GM21717 (cell line): ENCODE measurements around the gene OGG1.
"Not testable (repeated sequence)": the region's sequence is repeated elsewhere in the genome, so short reads cannot be mapped to it uniquely, and the experiment has no call there.

Source experiments
- ATAC-seq: cut with Tn5 transposase; IDR thresholded peaks from one replicate; pipeline ENCODE4 v1.9.1; 2021; ENCODE audit warnings: mild to moderate bottlenecking, moderate library complexity; ENCODE audit not compliant: unreplicated experiment

OGG1 gene

DNA sequence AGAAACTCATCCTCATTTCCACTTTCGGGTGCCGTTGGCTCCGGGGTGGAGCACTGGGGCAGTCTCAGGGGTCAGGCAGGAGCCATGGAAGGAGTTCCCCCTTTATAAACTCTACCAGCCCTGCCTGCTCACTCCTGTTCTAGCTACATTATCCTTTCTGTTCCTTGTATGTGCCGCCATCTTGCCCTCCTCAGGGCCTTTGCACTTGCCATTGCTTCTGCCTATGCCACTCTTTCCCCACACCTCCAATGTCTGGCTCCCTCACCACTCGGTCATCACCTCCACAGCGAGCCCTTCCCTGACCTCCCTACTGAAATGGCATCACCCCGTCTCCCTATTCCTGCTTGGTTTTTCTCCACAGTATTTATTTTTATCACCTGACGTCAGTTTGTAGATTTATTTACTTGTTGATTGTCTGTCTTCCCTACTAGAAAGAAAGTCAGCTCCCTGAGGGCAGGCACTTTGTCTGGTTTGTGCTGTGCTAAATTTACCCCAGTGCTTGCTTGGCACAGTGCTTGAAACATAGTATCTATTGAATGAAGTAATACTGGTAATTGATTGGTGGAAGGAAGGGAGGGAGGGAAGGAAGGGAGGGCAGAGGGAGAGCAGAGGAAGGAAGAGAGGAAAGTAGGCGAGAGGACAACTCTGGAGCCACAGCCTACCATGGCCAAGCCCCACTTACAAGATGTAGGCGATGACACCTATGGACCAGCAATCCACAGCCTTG, 11.2 kb downstream of the OGG1 start:
- no peak for ATAC-seq

DNA sequence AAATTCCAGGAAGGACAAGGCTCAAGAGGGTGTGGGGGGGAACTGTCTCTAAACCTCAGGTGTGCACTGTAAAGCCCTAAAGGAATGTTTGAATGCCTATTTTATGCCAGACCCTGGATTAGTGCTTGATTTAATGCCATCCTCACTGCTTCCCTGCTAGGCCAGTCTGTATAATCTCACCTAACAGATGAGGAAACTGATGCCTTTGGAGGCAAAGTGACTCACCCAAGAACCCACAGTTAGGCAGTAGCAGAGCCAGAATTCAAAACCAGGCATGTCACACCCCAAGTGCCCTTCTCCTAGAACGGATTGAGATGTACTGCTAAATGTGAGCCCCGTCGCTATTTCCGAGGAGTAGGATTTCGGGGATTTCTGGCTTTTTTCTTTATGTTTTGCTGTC, 12.2 kb downstream of the OGG1 start:
- no peak for ATAC-seq

DNA sequence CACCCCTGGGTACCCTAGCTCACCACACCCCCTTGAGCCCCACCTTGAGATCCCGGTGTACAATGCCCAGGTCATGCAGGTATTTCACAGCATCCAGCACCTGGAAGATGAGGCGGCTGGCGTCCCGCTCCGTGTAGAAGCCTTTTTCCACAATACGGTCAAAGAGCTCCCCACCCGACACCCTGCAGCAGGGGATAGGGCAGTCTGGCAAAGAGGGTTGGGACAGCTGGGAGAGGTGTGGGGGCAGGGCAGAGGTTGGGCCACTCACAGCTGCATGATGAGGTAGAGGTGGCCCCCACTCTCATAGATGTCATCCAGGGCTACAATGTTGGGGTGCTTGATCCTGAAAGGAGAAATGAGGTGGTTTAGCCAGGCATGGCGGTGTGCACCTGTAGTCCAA, 13.1 kb downstream of the OGG1 start:
- no peak for ATAC-seq

DNA sequence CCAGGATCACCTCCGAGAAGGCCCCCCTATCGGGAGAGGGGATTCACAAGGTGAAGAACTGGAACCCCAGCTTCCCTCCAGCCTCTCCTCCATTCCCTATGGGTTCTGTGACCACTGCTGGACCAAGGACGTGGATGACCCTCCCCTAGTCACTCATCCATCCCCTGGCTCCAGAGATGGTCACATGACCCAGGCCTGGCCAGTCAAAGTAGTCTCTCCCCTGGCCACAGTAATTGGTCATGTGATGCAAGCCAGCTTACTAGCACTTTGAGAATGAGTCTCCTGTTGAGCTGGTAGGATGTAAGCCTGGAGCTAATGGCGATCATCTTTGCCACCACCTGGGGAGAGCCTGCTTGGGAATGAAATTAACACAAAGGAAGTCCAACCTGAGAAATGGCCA, 16.1 kb downstream of the OGG1 start:
- no peak for ATAC-seq

DNA sequence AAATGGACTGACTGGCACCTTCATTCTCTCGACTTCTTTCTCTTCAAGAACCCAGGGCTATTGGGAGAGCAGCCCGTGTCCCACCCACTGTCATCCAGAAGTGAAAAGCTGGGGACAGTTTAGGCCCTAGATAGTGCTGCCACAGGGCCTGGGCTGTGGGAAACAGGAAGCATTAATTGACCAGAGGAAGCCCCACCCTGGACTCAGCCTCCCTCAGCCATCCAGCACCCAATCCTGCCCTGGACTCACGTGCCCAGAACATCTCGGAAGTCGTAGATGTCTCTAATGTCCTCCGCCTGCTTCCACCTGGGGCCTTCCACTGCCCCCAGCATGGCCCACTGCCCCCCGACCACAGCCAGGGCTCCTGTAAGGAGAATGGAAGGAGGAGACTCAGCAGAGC, 17.7 kb downstream of the OGG1 start:
- no peak for ATAC-seq

DNA sequence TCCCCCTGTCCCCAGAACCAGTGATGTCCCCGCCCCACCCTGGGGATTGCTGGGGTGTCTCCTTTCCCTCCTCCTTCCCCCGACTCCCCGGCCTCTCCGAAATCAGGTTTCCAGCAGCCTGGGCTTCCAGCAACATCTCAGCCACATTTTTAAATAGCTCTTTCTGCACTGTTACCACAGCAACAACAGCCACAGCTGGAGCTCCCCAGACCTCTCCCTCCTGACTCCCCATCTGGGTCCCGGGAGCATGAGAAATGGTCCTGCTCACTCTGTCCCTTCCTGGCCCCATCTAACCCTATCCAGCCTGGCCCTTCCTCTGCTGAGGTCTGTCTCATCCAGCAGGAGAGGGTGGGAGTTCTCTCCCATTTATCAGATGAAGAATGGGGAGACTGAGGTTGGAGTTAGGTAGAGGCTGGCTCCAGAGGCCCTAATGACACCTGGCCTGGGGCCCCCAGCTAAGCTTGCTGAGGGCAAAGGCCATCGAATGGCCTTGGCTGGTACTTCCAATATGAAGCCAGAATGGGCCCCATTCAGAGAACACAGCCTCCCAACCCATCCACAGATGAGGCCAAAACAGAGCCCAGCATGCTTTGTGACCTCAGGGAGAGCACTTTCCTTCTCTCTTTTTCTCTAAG, 18.5 kb downstream of the OGG1 start:
- no peak for ATAC-seq

DNA sequence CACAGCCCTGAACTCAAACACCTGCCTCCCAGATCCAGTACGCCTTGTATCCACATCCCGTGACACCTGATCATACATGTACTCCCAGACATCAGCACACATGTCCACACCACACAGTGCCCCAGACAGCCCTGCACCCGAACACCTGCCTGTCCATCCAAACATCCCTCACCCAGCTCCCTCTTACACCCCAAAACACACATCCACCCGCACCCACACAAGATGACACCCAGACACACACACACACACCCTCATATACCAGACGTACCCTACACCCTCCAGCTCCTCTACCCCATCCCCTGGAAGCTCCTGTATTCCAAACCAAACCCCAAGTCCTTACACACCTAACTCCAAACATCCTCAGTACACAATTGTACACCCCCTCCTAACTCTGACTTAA, 19.3 kb downstream of the OGG1 start:
- no peak for ATAC-seq

DNA sequence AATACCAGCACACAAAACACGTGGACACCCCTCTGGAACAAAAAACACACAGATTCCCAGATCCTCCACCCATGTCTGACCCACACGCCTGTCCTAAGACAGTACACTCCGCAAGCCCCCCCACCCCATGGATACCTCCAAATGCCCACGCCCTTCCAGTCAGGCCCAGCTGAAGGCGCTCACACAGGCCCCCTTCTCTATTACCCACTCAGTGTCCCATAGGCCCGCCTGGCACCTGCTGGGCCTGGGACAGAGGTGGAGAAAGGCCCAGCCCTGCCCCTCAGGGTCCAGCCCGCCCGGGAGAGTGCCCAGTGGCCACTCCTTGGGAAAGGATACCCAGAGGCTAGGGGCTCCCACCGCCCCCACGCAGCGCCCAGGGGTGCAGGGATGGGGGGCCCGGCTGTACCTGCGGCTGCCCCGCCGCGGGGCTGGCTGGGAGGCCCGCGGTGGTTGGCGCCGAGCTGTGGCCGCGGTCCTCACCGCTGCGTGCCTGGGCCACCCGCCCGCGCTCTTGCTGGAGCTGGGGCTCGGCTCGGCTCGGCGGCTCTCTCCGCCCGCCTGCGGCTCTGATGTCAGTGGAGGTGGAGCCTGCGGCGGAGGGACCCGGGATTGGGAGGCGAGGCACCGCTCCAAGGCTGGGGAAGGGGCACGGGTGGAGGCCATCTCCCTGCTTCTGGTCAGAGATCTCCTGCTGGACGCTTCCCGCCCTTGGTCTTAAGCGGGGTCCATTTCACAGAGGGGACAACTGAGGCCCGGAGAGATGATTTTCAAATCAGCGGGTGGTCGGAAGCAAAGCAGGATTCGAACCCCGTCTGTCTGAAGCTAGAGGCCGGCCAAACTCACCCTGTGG, 19.9 kb downstream of the OGG1 start, which contains the start of gene CAMK1:
Gene CAMK1, minus strand, starts transcription at position 522 of the 850 bp plus-strand sequence. CDS start 2,198 bp downstream, outside the sequence.
- peak; percentile 58 for ATAC-seq

DNA sequence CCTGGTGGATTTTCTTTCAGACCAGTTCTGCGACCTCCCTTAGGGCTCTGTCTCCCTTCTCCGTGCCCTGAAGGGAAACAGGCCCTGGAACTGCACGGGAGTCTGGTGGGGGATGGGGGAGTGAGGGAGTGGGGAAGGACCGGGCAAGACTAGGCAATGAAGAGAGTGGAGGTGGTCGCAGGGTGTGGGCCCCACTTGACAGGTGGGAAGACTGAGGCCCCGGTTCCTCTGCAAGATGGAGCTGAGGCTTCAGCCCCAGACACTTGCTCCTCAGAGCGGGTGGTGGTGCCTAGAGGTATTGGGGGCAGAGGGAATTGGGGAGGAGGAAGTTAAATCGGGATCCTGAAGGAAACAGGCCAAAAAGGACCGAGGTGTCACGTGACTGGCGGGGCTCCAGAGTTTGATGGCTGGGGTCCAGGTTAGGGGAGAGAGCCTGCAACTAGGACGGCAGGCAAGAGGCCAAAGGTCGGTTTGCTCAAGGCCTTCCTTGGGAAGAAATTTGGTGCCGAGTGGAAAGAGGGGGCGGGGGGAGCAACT, 20.6 kb downstream of the OGG1 start:
- ATAC-seq: no peak

DNA sequence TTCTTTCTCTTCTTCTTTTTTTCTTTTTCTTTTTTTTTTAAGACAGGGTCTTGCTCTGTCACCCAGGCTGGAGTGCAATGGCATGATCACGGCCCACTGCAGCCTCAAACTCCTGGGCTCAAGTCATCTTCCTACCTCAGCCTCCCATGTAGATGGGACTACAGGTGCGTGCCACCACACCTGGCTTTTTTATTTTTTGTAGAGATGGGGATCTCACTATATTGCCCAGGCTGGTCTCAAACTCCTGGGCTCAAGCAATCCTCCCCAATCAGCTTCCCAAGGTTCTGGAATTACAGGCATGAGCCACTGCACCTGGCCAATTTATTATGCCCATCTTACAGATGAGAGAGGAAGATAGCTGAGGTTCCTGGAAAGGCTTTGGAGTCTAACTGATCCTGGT, 21.3 kb downstream of the OGG1 start:
- not testable (repeated sequence) for ATAC-seq

DNA sequence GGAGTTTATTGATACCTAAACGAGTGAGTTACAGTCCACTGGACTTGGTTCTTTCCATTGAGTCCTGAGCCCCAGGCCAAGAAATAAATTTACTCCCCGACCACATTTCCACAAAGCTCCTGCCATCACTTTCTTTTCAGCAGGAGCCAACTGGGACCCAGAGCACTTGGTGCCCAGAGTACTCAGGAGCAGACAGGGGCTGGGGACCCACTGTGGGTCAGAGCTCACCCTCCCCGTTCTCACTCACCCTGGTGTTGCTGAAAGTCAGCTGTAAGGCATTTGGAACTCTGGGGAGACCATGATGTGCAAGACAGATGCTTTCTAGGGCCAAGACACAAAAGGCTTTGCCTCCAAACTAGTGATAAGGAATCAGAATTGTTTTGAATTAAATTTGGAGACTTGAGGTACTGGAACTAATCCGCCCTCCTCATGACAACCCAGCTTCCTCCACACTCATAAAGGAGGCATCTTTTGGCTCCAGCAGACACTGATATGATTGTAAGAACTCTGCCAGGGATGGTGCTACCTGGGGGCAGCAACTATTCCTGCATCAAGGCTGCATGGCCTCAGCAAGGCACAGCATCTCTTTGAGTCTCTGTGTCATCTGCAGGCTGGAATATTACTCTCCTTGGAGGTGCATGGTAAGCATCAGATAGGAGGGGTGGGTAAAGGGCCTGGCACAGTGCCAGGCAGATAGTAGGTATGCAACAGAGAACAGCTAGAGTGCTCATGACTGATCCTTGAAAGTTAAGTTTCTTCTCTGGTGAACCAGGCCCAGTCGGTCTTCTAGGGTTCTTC, 27.3 kb downstream of the OGG1 start:
- no peak for ATAC-seq

DNA sequence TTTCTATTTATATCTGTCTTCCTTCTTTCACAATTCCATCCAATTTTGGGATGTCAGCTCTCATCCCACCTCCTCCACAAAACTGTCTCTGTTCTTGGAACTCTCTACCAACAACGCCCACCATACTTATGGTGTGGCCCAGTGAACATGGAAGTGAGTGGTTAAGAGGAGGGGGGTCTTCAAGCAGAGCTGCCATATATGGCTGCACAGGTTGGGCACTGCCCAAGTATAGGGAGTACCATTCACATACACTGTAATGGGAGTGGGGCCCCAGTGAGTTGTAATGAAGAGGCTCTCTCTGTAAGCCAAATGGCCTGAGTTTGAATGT, 27.9 kb downstream of the OGG1 start:
- ATAC-seq: no peak

DNA sequence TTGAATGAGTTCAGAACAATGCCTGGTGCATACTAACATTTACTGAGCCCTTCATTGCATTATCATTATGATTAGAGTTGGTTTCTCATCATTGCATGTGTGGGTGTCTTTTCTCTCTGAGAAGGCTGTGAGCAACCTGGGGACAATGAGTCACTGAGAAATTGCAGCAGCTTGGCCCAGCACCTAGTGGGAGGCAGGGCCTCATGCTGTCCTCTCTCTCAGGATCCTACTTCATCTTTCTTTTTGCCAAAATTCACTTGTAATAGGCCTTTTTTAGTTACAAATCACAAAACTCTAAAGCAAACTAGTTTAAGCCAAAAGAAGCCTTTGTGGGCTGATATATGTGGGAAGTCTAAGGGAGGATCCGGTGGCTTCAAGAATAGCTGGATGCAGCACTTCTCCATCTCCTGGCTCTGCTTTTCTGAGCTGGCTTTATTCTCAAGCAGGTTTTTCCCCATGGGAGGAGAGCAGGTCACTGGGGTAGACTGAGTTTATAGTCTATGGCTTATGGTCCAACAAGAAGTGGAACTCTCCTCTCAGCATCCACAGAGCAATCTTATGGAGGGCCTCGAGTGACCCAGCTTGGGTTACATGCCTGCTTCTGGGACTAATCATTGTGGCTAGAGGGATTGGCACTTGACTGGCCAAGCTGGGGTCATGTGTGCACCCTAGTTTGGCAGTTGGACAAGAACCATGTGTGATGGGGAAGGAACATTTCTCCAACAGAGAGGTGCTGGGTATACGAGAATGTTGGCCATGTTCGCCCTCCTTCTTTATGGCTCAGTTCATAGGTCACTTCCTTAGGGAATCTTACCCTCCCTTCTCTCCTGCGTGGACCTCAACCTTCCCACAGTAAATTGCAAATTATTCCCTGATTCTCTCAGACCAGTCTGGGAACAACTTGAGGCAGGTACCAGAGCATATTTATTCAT, 28.7 kb downstream of the OGG1 start:
- ATAC-seq: no peak

DNA sequence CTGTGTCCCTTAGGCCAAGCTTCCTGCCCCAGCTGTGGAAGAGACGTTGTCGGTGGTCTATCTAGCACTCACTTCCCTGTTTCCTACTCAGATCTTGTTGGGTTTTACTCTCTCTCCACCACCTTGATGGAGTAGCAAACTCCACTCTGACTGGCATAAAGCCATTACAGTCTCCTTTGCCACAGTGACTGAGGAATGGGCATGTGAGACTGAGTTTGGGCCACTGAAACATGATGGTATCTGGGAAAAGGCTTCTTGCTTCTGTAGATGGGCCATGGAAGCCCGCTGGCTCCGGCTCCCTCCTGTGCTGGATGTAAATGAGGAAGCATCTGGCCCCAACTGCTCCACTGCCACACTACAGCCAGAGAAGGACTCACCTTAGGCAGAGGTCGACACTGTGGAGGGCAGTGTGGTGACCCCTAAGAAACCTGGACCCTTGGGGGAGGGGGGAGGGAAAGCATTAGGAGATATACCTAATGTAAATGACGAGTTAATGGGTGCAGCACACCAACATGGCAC, 29.4 kb downstream of the OGG1 start:
- no peak for ATAC-seq

DNA sequence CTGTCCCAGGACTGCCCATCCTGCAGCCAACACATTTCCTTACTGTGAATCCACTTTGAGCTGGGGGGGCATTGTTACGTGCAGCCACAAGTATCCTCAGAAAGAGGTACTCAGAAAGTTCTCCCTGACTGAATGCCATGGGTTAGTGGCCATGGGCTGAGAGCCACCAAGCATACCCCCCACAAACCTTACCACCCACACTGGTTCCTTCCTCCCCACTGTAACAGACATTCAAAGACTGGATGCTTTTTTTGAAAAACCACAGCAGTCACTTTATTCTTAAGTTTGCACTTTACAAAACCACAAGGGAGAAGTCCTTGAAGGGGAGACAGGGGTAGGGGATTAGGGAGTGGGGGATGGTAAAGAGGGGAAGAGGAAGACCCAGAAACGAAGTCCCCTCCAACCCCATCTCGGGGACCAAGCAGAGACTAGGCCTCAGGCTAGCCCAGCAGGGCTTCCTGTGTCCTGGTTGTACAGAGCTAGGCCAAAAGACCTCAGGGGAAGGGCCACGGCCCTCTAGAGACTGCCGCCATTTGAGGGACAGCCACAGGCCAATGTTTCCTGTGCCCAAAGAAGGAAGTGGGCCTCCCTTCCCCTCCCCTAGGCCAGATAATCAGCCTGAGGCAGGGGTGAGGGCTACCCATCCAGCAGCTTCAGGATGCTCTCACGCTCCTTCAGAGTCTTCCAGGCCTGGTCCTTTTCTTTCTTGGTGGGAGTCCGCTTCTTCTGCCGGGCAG, 30.1 kb downstream of the OGG1 start:
- ATAC-seq: no peak

DNA sequence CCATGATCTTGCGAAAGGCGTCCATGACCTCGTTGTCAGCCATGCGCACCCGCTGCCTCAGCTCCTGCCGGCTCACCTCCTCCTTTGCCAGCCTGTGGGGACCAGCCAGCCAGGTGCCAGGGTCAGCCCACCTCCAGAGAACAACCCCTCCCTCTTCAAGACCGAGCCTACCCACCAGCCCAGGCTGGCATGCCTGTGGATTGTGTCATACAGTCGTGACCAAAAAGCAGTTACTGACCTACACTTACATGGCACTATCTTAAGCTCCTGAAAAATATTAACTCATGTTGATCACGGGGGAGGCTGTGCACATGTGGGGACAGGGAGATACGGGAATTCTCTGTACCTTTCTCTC, 30.7 kb downstream of the OGG1 start:
- ATAC-seq: no peak

DNA sequence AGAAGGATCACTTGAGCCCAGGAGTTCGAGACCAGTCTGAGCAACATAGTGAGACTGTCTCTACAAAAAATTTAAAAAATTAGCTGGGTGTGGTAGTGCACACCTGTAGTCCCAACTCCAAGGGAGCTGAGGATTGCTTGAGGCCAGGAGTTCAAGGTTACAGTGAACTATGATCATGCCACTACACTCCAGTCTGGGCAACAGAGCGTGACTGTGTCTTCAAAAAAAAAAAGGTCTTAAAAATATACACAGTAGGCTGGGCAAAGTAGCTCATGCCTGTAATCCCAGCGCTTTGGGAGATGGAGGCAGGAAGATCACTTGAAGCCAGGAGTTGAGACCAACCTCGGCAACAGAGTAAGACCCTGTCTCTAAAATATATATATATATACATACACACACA, 31.2 kb downstream of the OGG1 start:
- ATAC-seq: no peak

DNA sequence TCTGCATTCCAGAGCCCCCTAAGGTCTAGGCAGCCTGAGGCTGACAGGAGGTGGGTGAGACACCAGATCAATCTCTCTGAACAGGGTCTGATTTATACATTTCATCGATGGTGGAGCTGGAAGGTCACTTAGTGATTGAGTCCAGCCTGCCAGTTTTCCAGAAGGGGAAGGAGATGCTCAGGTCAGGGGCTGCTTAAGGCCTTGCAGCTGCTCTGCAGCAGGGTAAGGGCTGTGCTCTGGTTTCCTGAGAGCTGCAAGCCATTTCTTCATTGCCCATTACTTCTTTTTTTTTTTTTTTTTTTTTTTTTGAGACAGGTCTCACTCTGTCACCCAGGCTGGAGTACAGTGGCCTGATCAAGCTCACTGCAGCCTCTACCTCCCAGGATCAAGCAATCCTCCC, 31.8 kb downstream of the OGG1 start:
- ATAC-seq: no peak
